CD4-positive, alpha-beta T cell treated with Interleukin-1 beta for 1 hour (primary cell): Measurements from ENCODE around the gene SURF6.
"Not testable (repeated sequence)": the region's sequence is repeated elsewhere in the genome, so short reads cannot be mapped to it uniquely, and the experiment has no call there.

Source experiments
- DNase-seq, 2 donors: peaks; one replicate each; pipeline ENCODE4 v3.0.0-alpha.2; 2020 to 2022

The SURF6 gene

DNA sequence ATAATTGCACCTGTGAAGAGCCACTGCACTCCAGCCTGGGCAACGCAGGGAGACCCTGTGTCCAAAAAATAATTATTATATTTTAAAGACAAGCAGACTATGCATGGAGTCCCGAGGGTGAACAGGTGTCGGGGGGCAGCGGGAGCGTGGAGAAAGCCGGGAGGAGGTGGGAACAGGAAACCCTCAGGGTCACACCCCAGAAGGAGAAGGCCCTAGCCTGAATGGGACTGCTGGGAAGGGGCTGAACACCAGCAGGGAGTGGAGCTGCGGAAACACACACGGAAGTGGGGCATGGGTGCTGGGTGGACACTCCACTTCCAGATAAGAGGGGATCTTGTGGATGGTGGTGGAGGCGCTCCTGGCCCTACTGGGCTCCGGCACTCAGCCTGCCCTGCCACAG lies 12.8 kb downstream of the SURF6 start:
- DNase-seq: no peak

DNA sequence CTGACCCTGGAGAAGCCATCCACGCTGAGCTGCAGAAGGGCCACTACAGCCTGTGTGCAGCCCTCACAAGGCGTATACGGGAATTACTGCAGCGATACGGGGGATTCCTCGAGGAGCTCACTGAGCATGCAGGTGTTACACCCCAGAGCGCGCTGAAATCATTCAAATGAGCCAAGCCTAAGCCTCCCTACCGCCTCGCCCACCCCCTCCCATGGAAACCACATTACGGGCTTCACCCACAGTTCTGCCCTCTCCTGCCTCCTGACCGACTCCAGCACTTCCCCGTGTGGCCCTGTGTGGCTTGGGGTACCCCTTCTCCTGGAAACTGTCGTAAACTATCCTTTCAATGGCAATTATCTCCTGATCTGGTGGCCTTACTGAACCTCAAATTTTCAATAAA lies 13.3 kb downstream of the SURF6 start:
- DNase-seq: no peak

DNA sequence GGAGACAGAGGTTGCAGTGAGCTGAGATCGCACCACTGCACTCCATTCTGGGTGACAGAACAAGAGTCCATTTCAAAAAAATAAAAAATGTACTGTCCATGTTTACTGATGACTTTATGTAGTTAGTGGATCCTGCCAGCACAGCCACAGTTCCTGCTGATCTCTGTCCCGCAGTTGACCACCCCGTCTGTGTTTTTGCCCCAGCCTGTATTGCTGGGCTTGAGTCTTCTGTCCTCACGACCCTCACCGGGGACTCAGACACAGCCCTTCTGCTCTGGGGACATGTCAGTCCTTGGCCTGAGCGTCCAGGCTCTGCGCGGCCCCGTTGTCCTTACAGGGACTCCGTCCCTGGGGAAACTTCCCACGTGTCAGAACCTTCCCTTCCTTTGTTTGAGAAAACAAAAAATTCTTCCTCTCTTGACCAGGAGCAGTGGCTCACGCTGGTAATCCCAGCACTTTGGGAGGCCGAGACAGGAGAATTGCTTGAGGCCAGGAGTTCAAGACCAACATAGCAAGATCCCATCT lies 14.5 kb downstream of the SURF6 start:
- no peak for DNase-seq

DNA sequence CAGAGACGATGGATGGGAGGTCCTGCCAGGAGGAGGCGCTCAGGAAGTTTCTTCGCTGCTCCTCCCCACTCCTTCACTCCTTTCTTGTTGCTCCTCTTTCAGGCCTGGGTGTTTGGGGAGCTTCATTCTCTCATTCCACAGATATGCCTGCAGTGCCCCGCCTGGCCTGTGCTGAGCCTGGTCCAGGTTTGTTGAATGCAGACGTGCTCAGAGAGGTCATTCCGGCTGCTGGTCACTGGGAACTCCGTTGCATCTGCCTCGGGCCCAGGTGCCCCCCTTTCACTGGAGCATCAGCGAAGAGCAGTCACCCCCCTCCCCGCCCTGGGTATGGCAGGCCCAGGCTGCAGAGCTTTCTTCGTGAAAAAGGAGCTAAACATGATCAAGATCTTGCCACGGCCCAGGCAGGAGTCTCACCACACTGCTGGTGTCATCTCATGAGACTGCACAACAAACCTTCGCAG lies 15.5 kb downstream of the SURF6 start:
- no peak for DNase-seq

DNA sequence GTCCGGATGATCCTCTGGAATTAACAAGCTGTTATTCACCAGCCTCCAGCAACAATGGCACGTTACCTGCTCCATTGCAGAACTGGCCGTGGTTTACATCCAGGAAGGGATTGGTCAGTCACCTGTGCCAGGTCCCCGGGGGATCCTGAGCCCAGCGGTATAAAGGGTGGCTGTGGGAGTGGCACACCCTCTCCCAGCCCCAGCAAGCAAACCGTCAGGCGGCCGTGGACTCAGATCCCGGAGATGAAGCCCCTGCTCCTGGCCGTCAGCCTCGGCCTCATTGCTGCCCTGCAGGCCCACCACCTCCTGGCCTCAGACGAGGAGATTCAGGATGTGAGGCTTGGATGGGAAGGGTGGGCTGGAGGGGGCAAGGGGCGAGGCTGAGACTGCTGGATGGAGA lies 18.4 kb downstream of the SURF6 start:
- DNase-seq: not testable (repeated sequence)

DNA sequence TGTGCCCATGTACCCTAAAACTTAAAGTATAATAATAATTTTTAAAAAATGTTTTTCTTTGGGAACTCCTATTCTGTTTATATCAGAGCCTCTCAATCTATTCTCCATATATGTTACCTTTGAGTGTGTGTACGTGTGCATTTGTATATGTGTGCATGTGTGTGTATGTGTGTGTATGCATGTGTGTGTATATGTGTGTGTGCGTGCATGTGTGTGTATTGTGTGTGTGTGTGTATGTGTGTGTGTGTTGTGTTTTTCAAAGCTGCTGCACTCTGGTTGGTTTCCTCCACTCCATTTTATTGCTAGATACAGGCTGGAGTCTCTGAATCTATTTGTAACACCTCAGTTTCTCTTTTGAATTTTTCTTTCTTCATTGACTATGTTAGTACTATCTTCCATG lies 20.0 kb downstream of the SURF6 start:
- no peak for DNase-seq

DNA sequence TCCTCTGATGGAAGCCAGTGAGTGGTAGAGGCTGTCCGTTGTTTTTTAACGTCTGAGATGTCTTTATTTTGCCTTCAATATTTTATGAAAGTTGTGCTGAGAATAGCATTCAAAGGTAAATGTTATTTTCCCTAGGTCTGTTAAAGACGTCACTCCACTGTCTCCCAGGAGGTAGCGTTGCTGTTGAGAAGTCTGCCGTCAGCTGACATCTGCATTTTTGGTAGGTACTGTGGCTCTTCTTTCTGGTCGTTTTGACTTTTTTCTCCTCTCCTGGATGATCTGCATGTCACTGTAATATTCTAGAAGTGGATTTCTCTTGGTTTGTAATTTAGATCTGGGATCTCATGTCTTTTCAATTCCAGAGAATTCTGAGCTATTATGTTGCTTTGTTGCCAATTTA lies 26.4 kb downstream of the SURF6 start:
- no peak for DNase-seq

DNA sequence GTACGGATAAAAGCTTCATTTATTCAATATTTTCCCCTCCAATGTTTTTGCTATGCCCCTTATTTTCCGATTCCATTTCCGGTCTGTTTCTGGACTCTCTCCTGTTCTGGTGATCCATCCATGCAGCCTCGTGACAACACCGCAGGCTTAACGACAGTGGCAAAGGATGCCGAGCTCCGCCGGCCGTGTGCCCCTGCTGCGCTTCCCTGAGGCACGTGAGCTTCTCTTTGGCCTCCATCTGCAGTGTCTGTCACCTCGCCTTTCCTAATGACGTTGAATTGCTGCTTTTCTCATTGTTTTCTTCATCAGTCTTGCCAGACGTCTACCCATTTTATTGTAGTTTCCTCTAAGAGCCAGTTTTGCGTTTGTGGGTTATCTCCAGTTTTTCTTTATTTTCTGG lies 28.7 kb downstream of the SURF6 start:
- no peak for DNase-seq

DNA sequence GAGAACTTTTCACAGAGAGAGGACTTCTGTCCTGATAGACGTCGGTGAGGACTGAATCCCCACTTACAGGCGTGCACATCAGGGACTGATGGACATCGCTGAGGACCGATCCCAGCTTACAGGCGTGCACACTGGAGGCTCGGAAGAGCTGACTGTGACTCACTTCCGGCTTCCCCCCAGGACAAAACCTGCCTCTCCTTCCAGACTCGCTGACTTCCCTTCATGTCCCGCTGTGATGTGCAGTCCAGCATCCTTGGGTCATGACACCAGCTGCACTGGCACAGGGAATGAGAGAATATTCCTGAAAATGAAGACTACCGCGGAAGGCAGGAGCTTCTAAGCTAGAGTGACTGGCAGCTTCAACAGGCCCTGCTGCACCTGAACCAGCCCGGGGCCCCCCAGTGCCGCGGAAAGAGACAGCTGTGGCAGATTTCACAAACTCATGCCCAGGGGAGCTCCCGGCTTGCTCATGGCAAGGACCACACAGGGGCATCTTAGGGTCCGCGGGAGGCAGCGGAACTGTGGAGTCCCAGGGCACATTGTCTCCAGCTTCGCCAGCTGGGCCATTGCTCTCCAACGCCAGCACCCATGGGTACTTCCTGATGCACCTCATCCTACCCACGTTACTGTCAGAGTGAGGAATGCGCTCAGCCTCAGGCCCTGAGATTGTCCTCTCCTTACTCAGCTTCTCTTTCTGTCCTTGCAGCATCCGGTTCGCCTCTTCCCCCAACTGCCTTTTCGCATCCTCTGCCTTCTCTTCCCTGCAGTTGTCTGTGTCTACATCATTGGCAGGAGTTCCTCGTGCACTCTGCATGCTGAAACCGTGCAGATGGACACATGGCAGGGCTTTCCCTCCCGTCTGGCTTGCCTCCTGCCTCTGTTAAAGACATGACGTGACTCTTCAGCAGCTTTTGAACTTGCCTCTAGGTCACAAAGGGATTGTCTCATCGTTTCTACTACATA lies 29.5 kb downstream of the SURF6 start:
- DNase-seq: no peak

DNA sequence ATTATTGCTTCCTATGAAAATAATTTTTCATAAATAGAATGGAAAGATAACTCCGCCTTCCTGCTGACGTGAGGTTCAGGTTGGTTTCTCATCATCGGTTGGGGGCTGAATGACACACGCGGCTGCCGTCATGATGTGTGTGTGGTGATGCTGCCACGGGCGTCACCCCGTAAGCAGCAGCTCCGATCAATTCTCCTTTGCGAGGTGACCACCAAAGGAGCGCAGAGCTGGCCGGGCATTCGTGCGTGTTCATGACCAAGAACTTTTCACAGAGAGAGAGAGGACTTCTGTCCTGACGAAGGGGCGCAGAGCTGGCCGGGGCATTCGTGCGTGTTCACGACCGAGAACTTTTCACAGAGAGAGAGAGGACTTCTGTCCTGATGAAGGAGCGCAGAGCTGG lies 30.3 kb downstream of the SURF6 start:
- no peak for DNase-seq

DNA sequence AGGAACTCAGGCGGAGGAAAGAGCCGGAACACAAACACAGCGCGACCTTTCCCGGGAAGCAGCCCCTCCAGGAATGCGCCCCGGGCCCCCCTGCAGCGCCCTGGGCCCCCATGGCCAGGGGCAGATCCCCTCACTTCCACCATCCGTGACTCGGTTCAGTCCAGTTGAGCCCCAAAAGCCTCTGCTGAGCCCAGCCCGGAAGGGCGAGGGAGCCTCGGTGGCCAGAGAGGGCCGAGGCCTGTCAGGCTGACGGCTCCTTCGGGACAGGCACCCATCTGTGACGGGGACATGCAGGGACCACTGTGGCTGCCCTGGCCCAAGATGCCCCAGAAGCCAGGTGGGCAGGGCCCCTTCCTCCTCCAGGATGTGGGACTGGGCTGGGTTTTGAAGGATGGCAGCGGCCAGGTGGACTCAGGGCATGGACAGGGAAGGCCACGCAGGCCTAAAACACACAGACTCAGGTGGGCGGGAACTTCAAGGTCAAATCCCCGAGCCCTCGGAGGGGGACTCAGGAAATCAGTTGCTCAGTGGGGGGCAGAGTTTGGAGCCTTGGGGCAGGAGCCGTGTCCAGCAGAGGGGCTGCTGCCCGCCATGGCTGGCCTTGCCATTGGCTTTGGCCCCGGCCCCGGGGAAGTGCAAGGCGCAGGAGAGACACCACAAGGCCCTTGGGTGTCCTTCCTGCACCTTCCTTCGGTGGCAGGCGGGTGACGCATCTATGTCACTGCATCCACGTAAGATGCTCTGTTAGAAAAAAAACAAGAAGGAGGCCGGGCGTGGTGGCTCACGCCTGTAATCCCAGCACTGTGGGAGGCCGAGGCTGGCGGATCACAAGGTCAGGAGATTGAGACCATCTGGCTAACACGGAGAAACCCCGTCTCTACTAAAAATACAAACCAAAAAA lies 31.3 kb downstream of the SURF6 start:
- DNase-seq: no peak

DNA sequence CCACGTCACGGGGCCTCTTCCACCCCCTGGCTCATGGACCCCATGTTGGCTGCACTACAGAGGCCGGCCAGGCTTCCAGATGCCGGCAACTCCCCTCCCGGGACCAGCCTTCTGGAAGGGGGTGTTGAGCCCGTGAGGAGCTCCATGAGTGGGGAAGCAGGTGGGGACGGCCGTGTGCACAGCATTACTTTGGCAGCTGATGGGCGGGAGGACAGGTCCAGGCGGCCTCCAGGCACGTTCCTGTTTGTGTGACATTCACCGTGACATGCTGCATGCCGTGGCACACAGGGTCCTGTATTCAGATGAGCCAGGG lies 31.9 kb downstream of the SURF6 start:
- DNase-seq: no peak

DNA sequence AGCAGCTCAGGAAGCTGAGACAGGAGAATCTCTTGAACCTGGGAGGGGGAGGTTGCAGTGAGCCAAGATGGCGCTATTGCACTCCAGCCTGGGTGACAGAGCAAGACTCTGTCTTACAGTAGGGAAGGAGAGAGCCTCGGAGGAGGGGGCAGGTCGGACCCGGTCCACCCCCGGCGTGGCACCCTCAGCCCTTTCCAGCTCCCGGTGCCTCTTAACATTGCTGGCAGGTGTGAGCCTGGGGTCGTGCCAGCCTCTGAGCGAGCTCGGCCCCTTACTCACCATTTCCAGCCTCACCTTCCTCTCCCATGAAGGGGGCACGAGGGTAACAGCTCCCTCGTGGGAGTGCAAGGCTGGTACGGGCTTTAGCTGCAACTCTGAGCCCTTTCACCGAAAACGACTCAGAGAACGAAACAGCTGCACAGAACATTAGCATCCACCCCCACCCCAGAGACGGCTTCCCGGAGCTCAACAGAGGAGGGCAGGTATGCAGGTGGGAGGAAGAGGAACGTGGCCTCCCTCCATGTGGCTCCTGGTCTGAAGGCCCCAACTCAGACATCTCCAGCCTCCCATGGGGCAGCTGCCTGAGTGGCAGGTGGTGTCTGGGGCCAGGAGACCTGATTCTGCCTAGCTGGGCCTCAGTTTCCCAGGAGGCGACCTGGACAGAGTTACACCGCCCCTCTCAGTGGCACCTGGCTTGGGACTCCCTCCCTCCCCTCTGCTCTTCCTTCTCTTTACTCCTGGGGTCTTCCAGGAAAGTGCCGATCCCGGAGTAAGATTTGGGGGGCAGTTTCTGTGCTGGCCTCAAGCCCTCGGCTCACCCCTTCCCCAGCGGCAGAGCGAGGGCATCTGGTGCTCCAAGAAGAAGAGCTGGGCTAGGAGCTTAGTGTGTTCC lies 32.5 kb downstream of the SURF6 start:
- no peak for DNase-seq

DNA sequence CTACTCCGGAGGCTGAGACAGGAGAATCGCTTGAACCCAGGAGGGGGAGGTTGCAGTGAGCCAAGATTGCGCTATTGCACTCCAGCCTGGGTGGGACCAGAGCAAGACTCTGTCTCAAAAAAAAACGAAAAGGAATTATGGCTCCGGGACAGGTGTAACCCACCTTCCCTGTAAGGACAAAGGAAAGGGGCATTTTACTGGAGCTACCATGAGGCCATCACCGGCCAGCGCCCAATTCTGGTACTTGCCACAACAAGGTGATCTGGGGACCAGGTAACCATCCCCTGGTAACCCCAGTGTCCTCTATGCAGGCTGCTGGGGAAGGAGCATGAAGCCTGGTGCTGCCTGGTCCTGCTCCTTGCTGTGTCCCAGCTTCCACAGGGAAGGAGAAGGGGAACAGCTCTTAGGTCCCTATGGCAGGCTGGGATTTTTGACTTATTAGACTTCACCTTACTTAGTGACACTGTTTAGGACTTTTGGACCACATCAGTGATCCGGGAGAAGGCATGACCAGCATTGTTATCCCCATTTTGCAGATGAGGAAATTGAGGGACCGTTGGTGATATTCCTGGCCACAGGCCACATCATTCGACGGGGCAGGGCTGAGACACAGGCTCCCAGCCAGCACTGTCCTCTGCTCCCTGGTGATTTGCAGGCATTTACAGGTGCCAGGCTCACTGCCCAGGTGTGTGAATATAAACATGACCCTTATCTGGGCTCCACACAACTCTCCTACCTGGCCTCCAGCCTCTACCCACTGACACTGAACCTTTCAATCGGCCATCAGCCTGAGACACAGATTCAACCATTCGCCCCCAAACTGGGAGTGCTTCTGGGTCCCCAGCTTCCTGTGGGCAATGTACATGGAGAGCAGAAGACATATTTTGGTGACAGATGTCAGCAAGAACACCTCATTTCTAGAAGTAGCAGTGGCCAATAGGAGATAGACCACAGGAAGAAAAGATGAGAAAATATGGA lies 34.4 kb downstream of the SURF6 start:
- no peak for DNase-seq

DNA sequence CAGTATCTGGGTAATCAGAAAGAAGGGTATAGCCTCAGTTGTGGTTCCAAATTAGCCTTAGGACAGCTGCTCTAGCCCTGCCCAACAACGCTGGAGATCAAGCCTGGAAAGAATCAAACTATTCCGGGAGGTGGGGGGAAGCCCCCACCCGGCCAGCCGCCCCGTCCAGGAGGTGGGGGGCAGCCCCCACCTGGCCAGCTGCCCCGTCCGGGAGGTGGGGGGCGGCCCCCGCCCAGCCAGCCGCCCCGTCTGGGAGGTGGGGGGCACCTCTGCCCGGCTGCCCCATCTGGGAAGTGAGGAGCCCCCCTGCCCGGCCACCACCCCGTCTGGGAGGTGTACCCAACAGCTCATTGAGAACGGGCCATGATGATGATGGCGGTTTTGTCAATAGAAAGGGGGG lies 36.0 kb downstream of the SURF6 start:
- not testable (repeated sequence) for DNase-seq

DNA sequence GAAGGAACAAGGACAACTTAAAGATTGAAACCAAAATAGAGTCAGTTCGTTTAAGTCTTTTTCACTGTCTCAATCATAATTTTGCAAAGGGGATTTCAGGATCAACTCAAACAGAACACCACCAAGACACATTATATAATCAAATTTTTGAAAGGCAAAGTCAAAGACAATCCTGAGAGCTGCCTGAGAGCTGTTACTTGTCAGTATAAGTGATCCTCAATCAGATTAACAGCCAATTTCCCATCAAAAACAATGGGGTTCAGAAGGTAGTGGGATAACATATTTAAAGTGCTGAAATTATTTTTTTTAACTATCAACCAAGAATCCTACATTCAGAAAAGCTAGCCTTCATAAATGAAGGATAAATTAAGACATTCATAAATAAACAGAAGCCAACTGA lies 41.7 kb downstream of the SURF6 start:
- no peak for DNase-seq

DNA sequence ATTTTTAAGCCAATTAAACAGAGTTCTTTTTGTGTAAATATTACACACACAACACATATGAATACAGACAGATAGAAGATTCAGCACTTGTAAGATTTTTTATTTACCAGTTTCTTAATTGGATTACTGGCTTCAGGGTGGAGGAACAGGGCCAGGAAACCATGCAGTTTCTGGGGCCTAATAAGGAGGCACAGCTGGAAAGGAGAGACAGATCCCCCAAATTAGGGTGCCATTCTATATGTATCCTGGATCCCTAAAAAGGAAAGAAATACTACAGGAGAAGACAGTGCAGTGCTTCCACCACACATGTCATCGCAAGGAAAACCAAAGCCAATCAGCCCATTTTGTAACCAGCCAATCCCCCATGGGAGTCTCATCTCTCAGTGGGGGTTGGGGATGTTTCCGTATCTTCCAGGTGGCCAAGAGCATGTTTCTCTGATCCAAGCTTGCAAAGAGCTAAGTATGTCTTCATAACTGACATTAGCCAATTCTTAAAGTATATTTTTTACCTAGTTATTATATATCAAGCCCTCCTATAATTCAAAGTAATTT lies 45.2 kb downstream of the SURF6 start:
- no peak for DNase-seq

DNA sequence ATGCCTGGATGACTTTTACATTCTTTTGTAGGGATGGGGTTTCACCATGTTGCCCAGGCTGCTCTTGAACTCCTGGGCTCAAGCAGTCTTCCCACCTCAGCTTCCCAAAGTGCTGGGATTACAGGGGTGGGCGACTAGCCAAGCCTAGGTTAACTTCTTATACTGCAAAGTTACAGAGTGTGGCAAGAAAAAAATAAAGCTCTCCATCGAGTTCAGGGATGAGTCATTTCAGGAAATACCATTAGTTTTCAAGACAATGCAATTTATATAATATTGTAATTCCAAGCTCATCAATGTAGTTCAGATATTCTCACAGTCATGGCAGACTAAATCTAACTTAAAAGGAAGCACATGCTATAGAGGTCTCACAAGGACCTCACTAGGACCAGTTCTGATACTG lies 49.5 kb downstream of the SURF6 start:
- DNase-seq: no peak

DNA sequence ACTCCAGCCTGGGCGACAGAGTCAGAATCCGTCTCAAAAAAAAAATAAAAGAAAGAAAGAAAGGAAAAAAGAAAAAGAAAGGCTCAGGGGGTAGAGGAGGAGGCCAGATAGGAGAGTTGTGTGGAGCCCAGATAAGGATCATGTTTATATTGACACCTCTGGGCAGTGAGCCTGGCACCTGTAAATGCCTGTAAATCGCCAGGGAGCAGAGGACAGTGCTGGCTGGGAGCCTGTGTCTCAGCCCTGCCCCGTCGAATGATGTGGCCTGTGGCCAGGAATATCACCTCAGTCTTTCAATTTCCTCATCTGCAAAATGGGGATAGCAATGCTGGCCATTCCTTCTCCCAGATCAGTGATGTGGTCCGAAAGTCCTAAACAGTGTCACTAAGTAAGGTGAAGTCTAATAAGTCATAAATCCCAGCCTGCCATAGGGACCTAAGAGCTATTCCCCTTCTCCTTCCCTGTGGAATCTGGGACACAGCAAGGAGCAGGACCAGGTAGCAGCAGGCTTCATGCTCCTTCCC lies 50.7 kb downstream of the SURF6 start:
- DNase-seq: no peak

DNA sequence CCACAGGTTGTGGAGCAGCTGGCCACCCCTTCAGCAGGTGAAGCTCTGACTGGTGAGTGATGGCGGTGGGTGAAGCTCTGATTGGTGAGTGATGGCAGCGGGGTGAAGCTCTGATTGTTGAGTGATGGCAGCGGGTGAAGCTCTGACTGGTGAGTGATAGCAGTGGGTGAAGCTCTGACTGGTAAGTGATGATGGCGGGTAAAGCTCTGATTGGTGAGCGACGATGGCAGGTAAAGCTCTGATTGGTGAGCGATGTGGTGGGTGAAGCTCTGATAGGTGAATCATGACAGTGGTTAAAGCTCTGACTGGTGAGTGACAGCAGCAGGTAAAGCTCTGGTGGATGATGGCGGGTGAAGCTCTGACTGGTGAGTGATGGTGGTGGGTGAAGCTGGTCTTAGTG lies 51.6 kb downstream of the SURF6 start:
- no peak for DNase-seq
